Measurements from ENCODE around the gene PRPF8. TPM values are rescaled to one million over a fixed set of nuclear protein-coding genes. Genes with fewer than 3 reads are reported as not detected.

Gene PRPF8
- total and polyA plus RNA-seq, 2 of the 8 experiments (the other 6 are each of a cell fraction or from before 2014, with no cell fraction given), result 329 to 337 TPM

- no peak overlapping the region for H3K9ac ChIP-seq (replicated peaks in 1 of 4; ENCODE audit: extremely low read depth in 1 of 4, low read depth in 3 of 4, low read length in 3 of 4)
- FAIRE-seq (no peak), DNase-seq (ENCODE audit: low read depth in 1 of 2, low spot score in 2 of 2) (no peak)
- no peak overlapping the region for H2BK120ac ChIP-seq (replicated peaks; ENCODE audit: low read depth, low read length)
- no peak overlapping the region for H2BK5ac ChIP-seq (ENCODE audit: low read depth, low read length)
- H3K18ac ChIP-seq (ENCODE audit: extremely low read depth, low read length), result no peak overlapping the region
- H3K4me1 ChIP-seq (replicated peaks in 1 of 4; ENCODE audit: control insufficient read depth in 3 of 4, insufficient read depth in 4 of 4, low read length in 3 of 4), result peaks cover 0 to 5% (median 3%) of the 10 kb centered on the region in 4 experiments; a peak in 5 of 7 replicates
- H3K79me1 ChIP-seq (ENCODE audit: low read depth, low read length), result peaks cover 4% of the 10 kb centered on the region; the same call in 1 of the 2 replicates
- no peaks in the 10 kb centered on the region; a peak in 1 of 4 replicates for H3K79me2 ChIP-seq (ENCODE audit: control insufficient read depth in 1 of 2, insufficient read depth in 2 of 2, low read length in 2 of 2)
- CTCF ChIA-PET (ENCODE audit: partially characterized antibody), result interaction anchor here (0.6 to 2.6 kb wide), 10 partner anchors 10 to 365 kb away, joined by 3 to 8 read pairs (median 4); no protein-coding TSS in a partner anchor
- H2BK15ac ChIP-seq (ENCODE audit: low read length), result no peak overlapping the region
- H4K8ac ChIP-seq (ENCODE audit: extremely low read depth, insufficient read depth, low read length), result no peak overlapping the region
- 91% methylated on average over 18 of the region's 18 CpGs; no CpG with 5 or more reads in 1 of the 2 experiments for WGBS, 2 experiments (ENCODE audit: extremely low coverage in 1 of 2, insufficient coverage in 1 of 2, insufficient read length in 1 of 2, insufficient replicate concordance in 2 of 2, low coverage in 1 of 2, low lambda C conversion rate in 2 of 2, missing lambda C conversion rate in 1 of 2)
- H3K23me2 ChIP-seq (ENCODE audit: low read depth, low read length), result peaks cover 8% of the 10 kb centered on the region; the same call in 1 of the 2 replicates
- POLR2A ChIA-PET (ENCODE audit: partially characterized antibody), result interaction anchor here (1.3 to 3.1 kb wide), 4 partner anchors 10 to 35 kb away, joined by 3 to 17 read pairs (median 6); partner anchors contain the start of genes SERPINF1 and TLCD2
- no peaks in the 10 kb centered on the region; a peak in 3 of 8 replicates for H3K36me3 ChIP-seq (ENCODE audit: control insufficient read depth in 2 of 4, insufficient read depth in 4 of 4, low read length in 3 of 4)
- H3K14ac ChIP-seq (ENCODE audit: insufficient read length), result no peak overlapping the region
- no peak overlapping the region for H3K23ac ChIP-seq (ENCODE audit: insufficient read length)
- H2AK5ac ChIP-seq (ENCODE audit: low read depth, low read length), result no peak overlapping the region
- 0 out of 7 replicates have a peak, but pooled peaks cover 0 to 2% (median 0%) of the 10 kb centered on the region in 4 experiments for H3K27me3 ChIP-seq (replicated peaks in 1 of 4; ENCODE audit: control insufficient read depth in 3 of 4, extremely low read depth in 1 of 4, insufficient read depth in 3 of 4, low read length in 3 of 4)
- H2BK12ac ChIP-seq (ENCODE audit: low read depth, low read length), result no peak overlapping the region
- no peak overlapping the region for H4K91ac ChIP-seq (replicated peaks; ENCODE audit: insufficient read length, low read length)
- no peak overlapping the region for H3K27ac ChIP-seq (ENCODE audit: low read depth, low read length)
- H4K20me1 ChIP-seq (replicated peaks in 1 of 2; ENCODE audit: control insufficient read depth in 1 of 2, insufficient read depth in 2 of 2, low read length in 2 of 2), result peaks cover 0 to 5% of the 10 kb centered on the region in 2 experiments
- H3K9me3 ChIP-seq (ENCODE audit: insufficient read depth in 2 of 2, low read depth in 1 of 2, low read length in 1 of 2), result no peaks in the 10 kb centered on the region
- no peak overlapping the region for H3K4ac ChIP-seq (replicated peaks; ENCODE audit: insufficient read length, low read depth, low read length)
- H3K56ac ChIP-seq (replicated peaks; ENCODE audit: insufficient read length, low read depth, low read length), result no peak overlapping the region
- H2BK20ac ChIP-seq (ENCODE audit: low read length), result no peak overlapping the region
- H3K4me3 ChIP-seq (ENCODE audit: extremely low read depth in 1 of 4, insufficient read depth in 2 of 4, low read depth in 3 of 4, low read length in 4 of 4), result no peak overlapping the region
- H3K4me2 ChIP-seq (ENCODE audit: insufficient read depth in 1 of 2, low read depth in 2 of 2, low read length in 2 of 2), result no peak overlapping the region
- no peak overlapping the region for H2AFZ ChIP-seq (ENCODE audit: low read length)
- H4K5ac ChIP-seq (ENCODE audit: insufficient read length, low read depth, low read length), result no peak overlapping the region
- TF ChIP-seq RAD21 (IDR thresholded peaks at IDR 0.05 in 1 of 2, conservative IDR thresholded peaks at IDR 0.05 in 1 of 2; ENCODE audit: low read depth in 2 of 2, low read length in 2 of 2), result no peak
- no peak for TF ChIP-seq NRF1 (IDR thresholded peaks at IDR 0.05; ENCODE audit: low read depth, low read length)
- no peak for TF ChIP-seq E2F6 (IDR thresholded peaks at IDR 0.05)
- TF ChIP-seq BCL11A (IDR thresholded peaks at IDR 0.05; ENCODE audit: low read depth in 2 of 2, low read length in 2 of 2), result no peak
- TF ChIP-seq HDAC6 (IDR thresholded peaks at IDR 0.05; ENCODE audit: low read depth, low read length), result no peak
- no peak for TF ChIP-seq ZNF274 (IDR thresholded peaks at IDR 0.05; ENCODE audit: borderline replicate concordance, extremely low read depth, low read length)
- TF ChIP-seq TAF7 (optimal IDR thresholded peaks at IDR 0.05; ENCODE audit: borderline replicate concordance, low read depth, low read length), result no peak
- TF ChIP-seq POU5F1 (IDR thresholded peaks at IDR 0.05; ENCODE audit: low read depth, low read length), result no peak
- TF ChIP-seq SAP30 (IDR thresholded peaks at IDR 0.05; ENCODE audit: insufficient read depth, insufficient replicate concordance, low read length), result no peak
These were observed 42.1 kb upstream of the PRPF8 start for GRCh38 chr17:1726626-1727257.
